ENCODE results near the gene MCTP2. TPM values are rescaled to one million over a fixed set of nuclear protein-coding genes. Genes with fewer than 3 reads are reported as not detected.
A peak's percentile ranks its signal among the peaks of the same experiment; 100 is the strongest.

Gene MCTP2
- total and polyA plus RNA-seq, 5 donors from 2014 or later: 1.1 to 6.4 (median 2.8) TPM

DNA sequence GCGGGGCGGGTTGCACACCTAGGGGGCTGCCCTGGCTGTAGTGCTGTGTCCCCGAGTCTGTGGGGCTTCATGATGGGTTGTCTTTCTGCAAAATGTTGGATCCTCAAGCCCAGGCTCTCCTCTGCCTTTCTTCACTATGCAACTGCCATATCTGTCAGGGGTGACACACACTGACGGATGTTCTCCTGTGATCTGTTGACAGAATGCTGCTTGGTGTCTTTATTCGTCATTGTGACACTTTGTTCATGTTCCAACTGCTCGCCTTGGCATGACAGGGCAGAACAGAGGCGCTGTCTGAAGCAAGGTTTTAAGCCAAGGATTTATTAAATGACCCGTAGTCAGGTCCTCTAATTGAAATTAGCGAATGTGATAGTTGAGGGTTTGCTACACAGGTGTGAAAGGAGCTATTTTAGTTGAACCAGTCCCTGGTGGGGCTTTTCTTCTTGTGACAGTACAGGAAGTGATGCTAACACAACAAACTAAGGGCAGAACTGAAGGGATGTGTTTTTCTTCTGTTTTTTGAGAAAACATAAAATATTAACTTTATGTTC, 173.4 kb downstream of the MCTP2 start:
- H3K27ac ChIP-seq (ENCODE audit: insufficient read depth, low read length, poor library complexity, severe bottlenecking): no peak overlapping the region
- H3K36me3 ChIP-seq (ENCODE audit: control insufficient read depth, insufficient read depth, low read length): no peaks in the 10 kb centered on the region
- Mint-ChIP-seq H3K4me1 (no peaks in the 10 kb centered on the region), H3K9me3 (no peaks in the 10 kb centered on the region), H3K4me3 (no peak overlapping the region), H3K36me3 (peaks cover 25% of the 10 kb centered on the region), H3K27me3 (no peaks in the 10 kb centered on the region), H3K27ac (no peak overlapping the region)
- H3K4me3 ChIP-seq (ENCODE audit: low read depth, low read length): no peak overlapping the region
- DNase-seq (no peak), ATAC-seq (ENCODE audit: low read depth in 2 of 2) (no peak)
- H3K9me3 ChIP-seq (ENCODE audit: control insufficient read depth in 2 of 2, low read length in 2 of 2): no peaks in the 10 kb centered on the region
- H3K4me1 ChIP-seq (ENCODE audit: control insufficient read depth, insufficient read depth, low read length, poor library complexity, severe bottlenecking): no peaks in the 10 kb centered on the region
- H3K27me3 ChIP-seq (ENCODE audit: control insufficient read depth, insufficient read depth, low read length): no peaks in the 10 kb centered on the region

DNA sequence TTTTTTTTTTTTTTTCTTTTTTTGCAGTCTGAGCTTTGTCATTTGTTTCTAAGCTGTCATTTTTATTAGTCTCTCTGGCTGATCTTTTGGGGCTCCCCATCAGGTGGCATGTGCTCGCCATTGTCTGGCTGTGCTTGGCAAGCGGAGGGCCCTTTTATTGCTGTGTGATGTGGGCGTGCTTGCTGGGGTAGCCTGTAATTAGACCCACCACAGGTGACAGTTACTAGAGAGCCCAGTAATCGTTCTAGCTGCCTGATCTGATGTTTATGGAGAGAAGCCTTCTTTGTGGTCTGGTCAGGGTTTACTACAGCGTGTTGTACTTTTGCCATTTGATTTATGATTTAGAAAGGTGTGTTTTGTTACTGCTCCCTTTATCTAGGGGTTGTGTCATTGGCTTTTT, 179.9 kb downstream of the MCTP2 start:
- Mint-ChIP-seq H3K36me3 (peaks cover 17% of the 10 kb centered on the region), H3K27ac (no peak overlapping the region), H3K27me3 (no peaks in the 10 kb centered on the region), H3K4me1 (no peaks in the 10 kb centered on the region), H3K9me3 (no peaks in the 10 kb centered on the region), H3K4me3 (no peak overlapping the region)
- DNase-seq (no peak), ATAC-seq (ENCODE audit: low read depth in 2 of 2) (no peak)
- Histone ChIP-seq H3K27ac (ENCODE audit: insufficient read depth, low read length, poor library complexity, severe bottlenecking) (no peak overlapping the region), H3K36me3 (ENCODE audit: control insufficient read depth, insufficient read depth, low read length) (no peaks in the 10 kb centered on the region), H3K9me3 (ENCODE audit: control insufficient read depth in 2 of 2, low read length in 2 of 2) (no peaks in the 10 kb centered on the region), H3K4me3 (ENCODE audit: low read depth, low read length) (no peak overlapping the region), H3K27me3 (ENCODE audit: control insufficient read depth, insufficient read depth, low read length) (no peaks in the 10 kb centered on the region), H3K4me1 (ENCODE audit: control insufficient read depth, insufficient read depth, low read length, poor library complexity, severe bottlenecking) (no peaks in the 10 kb centered on the region)

DNA sequence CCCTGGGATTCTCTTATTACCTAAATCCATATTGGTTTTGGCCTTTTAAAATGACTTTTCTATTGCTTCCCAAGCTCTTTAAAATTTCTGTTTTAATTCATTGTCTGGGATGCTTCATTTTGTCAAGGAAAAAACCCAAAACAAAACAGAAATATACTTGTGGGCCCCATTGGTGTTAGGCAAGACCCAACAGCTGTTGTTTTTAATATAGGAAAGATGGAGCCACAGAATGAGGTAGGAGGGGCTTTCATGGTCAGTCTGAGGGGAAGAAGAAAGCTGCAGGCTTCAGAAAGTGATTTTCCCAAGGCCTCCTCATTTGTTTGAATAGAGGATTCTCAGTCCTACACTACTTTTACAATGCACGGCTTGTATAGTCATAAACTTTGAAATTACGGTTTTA, 180.5 kb downstream of the MCTP2 start:
- no peaks in the 10 kb centered on the region for H3K27me3 Mint-ChIP-seq
- ATAC-seq (ENCODE audit: low read depth in 2 of 2) (no peak), DNase-seq (no peak)
- no peaks in the 10 kb centered on the region for H3K27me3 ChIP-seq (ENCODE audit: control insufficient read depth, insufficient read depth, low read length)
- no peaks in the 10 kb centered on the region for H3K9me3 Mint-ChIP-seq
- no peak overlapping the region for H3K27ac Mint-ChIP-seq
- no peak overlapping the region for H3K4me3 ChIP-seq (ENCODE audit: low read depth, low read length)
- H3K4me1 ChIP-seq (ENCODE audit: control insufficient read depth, insufficient read depth, low read length, poor library complexity, severe bottlenecking): no peaks in the 10 kb centered on the region
- H3K4me1 Mint-ChIP-seq: no peaks in the 10 kb centered on the region
- H3K27ac ChIP-seq (ENCODE audit: insufficient read depth, low read length, poor library complexity, severe bottlenecking): no peak overlapping the region
- no peaks in the 10 kb centered on the region for H3K9me3 ChIP-seq (ENCODE audit: control insufficient read depth in 2 of 2, low read length in 2 of 2)
- no peaks in the 10 kb centered on the region for H3K36me3 ChIP-seq (ENCODE audit: control insufficient read depth, insufficient read depth, low read length)
- H3K36me3 Mint-ChIP-seq: peaks cover 17% of the 10 kb centered on the region
- no peak overlapping the region for H3K4me3 Mint-ChIP-seq

DNA sequence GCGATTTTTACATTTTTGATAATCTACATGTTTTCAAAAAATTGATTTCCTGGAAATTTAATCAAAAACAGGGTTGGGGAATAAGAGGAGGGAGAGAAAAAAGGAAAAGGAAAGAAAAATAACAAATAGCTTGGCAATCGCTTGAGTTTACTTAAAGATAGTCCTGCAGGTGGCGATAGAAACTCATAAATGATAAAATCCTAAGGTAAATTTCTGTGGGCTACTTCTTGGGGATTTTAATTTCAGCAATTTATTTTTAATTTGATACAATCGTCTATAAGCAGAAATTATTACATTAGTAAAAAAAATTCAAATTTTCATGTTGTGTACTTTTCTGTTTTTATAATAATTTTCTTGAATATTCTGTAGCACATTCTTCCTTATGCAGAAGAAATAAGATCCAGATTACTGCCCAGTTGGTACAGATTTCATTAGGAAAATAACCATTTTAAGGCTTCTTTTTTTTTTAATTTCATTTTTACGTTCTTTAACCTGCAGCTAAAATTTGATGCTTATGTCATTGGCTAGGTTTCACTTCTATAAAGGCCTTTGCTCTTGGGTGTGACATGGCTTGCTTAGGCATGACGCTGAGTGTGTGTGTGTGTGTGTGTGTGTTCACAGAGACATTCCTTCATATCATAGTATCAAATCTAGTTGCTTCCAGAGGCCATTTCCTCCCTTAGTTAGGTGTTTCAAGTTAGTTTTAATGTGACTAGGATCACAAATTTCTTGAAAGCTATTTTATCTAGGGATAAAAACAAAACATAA, 181.8 kb downstream of the MCTP2 start:
- no peaks in the 10 kb centered on the region for H3K27me3 Mint-ChIP-seq
- no peaks in the 10 kb centered on the region for H3K9me3 Mint-ChIP-seq
- no peaks in the 10 kb centered on the region for H3K4me1 Mint-ChIP-seq
- DNase-seq: peak in 1 of 3 donors; percentile 6
- H3K4me3 Mint-ChIP-seq: no peak overlapping the region
- no peak overlapping the region for H3K27ac Mint-ChIP-seq
- no peak overlapping the region for H3K27ac ChIP-seq (ENCODE audit: insufficient read depth, low read length, poor library complexity, severe bottlenecking)
- H3K27me3 ChIP-seq (ENCODE audit: control insufficient read depth, insufficient read depth, low read length): no peaks in the 10 kb centered on the region
- H3K4me3 ChIP-seq (ENCODE audit: low read depth, low read length): no peak overlapping the region
- no peak for ATAC-seq (ENCODE audit: low read depth in 2 of 2)
- H3K36me3 ChIP-seq (ENCODE audit: control insufficient read depth, insufficient read depth, low read length): no peaks in the 10 kb centered on the region
- no peaks in the 10 kb centered on the region for H3K4me1 ChIP-seq (ENCODE audit: control insufficient read depth, insufficient read depth, low read length, poor library complexity, severe bottlenecking)
- peaks cover 17% of the 10 kb centered on the region for H3K36me3 Mint-ChIP-seq
- H3K9me3 ChIP-seq (ENCODE audit: control insufficient read depth in 2 of 2, low read length in 2 of 2): no peaks in the 10 kb centered on the region

DNA sequence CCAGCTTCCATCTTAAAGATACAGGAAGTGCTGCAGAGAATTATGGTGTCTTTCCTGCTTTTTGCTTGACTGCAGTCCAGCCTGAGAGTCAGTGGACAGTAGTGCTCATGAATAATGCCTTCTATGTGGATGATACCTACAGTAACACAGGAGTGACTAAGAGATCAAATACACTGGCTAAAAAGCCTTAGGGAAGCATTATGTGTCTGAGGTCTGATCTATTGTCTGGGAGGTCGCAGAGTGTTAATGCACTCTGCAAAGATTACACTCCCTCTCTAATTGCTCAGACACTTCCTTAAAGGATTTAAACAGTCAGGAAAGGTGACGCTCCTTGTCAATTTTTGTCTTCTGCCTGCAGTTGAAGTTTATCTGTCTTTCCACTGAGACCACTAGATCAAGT, 183.6 kb downstream of the MCTP2 start:
- H3K4me3 ChIP-seq (ENCODE audit: low read depth, low read length): no peak overlapping the region
- no peak overlapping the region for H3K27ac ChIP-seq (ENCODE audit: insufficient read depth, low read length, poor library complexity, severe bottlenecking)
- DNase-seq (no peak), ATAC-seq (ENCODE audit: low read depth in 2 of 2) (no peak)
- H3K9me3 ChIP-seq (ENCODE audit: control insufficient read depth in 2 of 2, low read length in 2 of 2): no peaks in the 10 kb centered on the region
- no peaks in the 10 kb centered on the region for H3K27me3 ChIP-seq (ENCODE audit: control insufficient read depth, insufficient read depth, low read length)
- Mint-ChIP-seq H3K4me1 (no peaks in the 10 kb centered on the region), H3K27ac (no peak overlapping the region), H3K4me3 (no peak overlapping the region), H3K27me3 (no peaks in the 10 kb centered on the region), H3K36me3 (peaks cover 10% of the 10 kb centered on the region), H3K9me3 (peaks cover 0 to 2% (median 0%) of the 10 kb centered on the region in 7 donors)
- H3K36me3 ChIP-seq (ENCODE audit: control insufficient read depth, insufficient read depth, low read length): no peaks in the 10 kb centered on the region
- no peaks in the 10 kb centered on the region for H3K4me1 ChIP-seq (ENCODE audit: control insufficient read depth, insufficient read depth, low read length, poor library complexity, severe bottlenecking)

GRCh38 chr15:94416267-94416666, 184.9 kb downstream of the MCTP2 start:
- peaks cover 10% of the 10 kb centered on the region for H3K36me3 Mint-ChIP-seq
- Histone ChIP-seq H3K36me3 (ENCODE audit: control insufficient read depth, insufficient read depth, low read length) (no peaks in the 10 kb centered on the region), H3K4me1 (ENCODE audit: control insufficient read depth, insufficient read depth, low read length, poor library complexity, severe bottlenecking) (no peaks in the 10 kb centered on the region), H3K27me3 (ENCODE audit: control insufficient read depth, insufficient read depth, low read length) (no peaks in the 10 kb centered on the region), H3K4me3 (ENCODE audit: low read depth, low read length) (no peak overlapping the region), H3K27ac (ENCODE audit: insufficient read depth, low read length, poor library complexity, severe bottlenecking) (no peak overlapping the region), H3K9me3 (ENCODE audit: control insufficient read depth in 2 of 2, low read length in 2 of 2) (no peaks in the 10 kb centered on the region)
- H3K27ac Mint-ChIP-seq: no peak overlapping the region
- no peaks in the 10 kb centered on the region for H3K4me1 Mint-ChIP-seq
- no peak for ATAC-seq (ENCODE audit: low read depth in 2 of 2)
- no peak overlapping the region for H3K4me3 Mint-ChIP-seq
- H3K27me3 Mint-ChIP-seq: no peaks in the 10 kb centered on the region
- peaks cover 0 to 2% (median 0%) of the 10 kb centered on the region in 7 donors for H3K9me3 Mint-ChIP-seq
- no peak for DNase-seq

GRCh38 chr15:94416820-94417219, 185.5 kb downstream of the MCTP2 start:
- Mint-ChIP-seq H3K4me3 (no peak overlapping the region), H3K27ac (no peak overlapping the region), H3K9me3 (peaks cover 0 to 2% (median 0%) of the 10 kb centered on the region in 7 donors), H3K27me3 (no peaks in the 10 kb centered on the region), H3K4me1 (no peaks in the 10 kb centered on the region), H3K36me3 (peaks cover 10% of the 10 kb centered on the region)
- Histone ChIP-seq H3K9me3 (ENCODE audit: control insufficient read depth in 2 of 2, low read length in 2 of 2) (no peaks in the 10 kb centered on the region), H3K27me3 (ENCODE audit: control insufficient read depth, insufficient read depth, low read length) (no peaks in the 10 kb centered on the region), H3K4me3 (ENCODE audit: low read depth, low read length) (no peak overlapping the region), H3K36me3 (ENCODE audit: control insufficient read depth, insufficient read depth, low read length) (no peaks in the 10 kb centered on the region), H3K27ac (ENCODE audit: insufficient read depth, low read length, poor library complexity, severe bottlenecking) (no peak overlapping the region), H3K4me1 (ENCODE audit: control insufficient read depth, insufficient read depth, low read length, poor library complexity, severe bottlenecking) (no peaks in the 10 kb centered on the region)
- no peak for ATAC-seq (ENCODE audit: low read depth in 2 of 2)
- DNase-seq: no peak

Data from CD4-positive, CD25-positive, alpha-beta regulatory T cell (primary cell).